ENCODE data around the gene NCKAP5L.

The NCKAP5L gene

GRCh38 chr12:49865782-49866135 is 37.5 kb upstream of the NCKAP5L start:
- no peaks in the 10 kb centered on the region for H3K36me3 ChIP-seq (ENCODE audit: control insufficient read depth, low read length)
- H3K4me3 ChIP-seq (ENCODE audit: low read length) = no peak overlapping the region
- H3F3A ChIP-seq (ENCODE audit: control insufficient read depth, insufficient read depth) = no peaks in the 10 kb centered on the region
- H3K4me1 ChIP-seq (ENCODE audit: control insufficient read depth, low read length) = no peaks in the 10 kb centered on the region
- H3K27me3 ChIP-seq (ENCODE audit: control insufficient read depth, low read length) = peaks cover 7% of the 10 kb centered on the region; the same call in 1 of the 2 replicates
- no peaks in the 10 kb centered on the region for H3K79me2 ChIP-seq (ENCODE audit: control insufficient read depth, low read length)
- no peaks in the 10 kb centered on the region for H3K9me2 ChIP-seq (replicated peaks; ENCODE audit: control insufficient read depth, low read length)
- no peaks in the 10 kb centered on the region for H4K20me1 ChIP-seq (ENCODE audit: control insufficient read depth, insufficient read depth, low read depth, low read length)
- H3K4me2 ChIP-seq (ENCODE audit: low read length) = no peak overlapping the region
- H3K9me3 ChIP-seq (ENCODE audit: control insufficient read depth, insufficient read depth, low read length) = no peaks in the 10 kb centered on the region
- H3K27ac ChIP-seq (ENCODE audit: low read depth, low read length) = no peak overlapping the region
- no peak for TF ChIP-seq EZH2phosphoT487 (IDR thresholded peaks at IDR 0.05; ENCODE audit: borderline replicate concordance, low read length)
- TF ChIP-seq, protein P1, sequence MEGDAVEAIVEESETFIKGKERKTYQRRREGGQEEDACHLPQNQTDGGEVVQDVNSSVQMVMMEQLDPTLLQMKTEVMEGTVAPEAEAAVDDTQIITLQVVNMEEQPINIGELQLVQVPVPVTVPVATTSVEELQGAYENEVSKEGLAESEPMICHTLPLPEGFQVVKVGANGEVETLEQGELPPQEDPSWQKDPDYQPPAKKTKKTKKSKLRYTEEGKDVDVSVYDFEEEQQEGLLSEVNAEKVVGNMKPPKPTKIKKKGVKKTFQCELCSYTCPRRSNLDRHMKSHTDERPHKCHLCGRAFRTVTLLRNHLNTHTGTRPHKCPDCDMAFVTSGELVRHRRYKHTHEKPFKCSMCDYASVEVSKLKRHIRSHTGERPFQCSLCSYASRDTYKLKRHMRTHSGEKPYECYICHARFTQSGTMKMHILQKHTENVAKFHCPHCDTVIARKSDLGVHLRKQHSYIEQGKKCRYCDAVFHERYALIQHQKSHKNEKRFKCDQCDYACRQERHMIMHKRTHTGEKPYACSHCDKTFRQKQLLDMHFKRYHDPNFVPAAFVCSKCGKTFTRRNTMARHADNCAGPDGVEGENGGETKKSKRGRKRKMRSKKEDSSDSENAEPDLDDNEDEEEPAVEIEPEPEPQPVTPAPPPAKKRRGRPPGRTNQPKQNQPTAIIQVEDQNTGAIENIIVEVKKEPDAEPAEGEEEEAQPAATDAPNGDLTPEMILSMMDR (IDR thresholded peaks at IDR 0.05; ENCODE audit: low read depth, low read length, poor library complexity, severe bottlenecking) = no peak

DNA sequence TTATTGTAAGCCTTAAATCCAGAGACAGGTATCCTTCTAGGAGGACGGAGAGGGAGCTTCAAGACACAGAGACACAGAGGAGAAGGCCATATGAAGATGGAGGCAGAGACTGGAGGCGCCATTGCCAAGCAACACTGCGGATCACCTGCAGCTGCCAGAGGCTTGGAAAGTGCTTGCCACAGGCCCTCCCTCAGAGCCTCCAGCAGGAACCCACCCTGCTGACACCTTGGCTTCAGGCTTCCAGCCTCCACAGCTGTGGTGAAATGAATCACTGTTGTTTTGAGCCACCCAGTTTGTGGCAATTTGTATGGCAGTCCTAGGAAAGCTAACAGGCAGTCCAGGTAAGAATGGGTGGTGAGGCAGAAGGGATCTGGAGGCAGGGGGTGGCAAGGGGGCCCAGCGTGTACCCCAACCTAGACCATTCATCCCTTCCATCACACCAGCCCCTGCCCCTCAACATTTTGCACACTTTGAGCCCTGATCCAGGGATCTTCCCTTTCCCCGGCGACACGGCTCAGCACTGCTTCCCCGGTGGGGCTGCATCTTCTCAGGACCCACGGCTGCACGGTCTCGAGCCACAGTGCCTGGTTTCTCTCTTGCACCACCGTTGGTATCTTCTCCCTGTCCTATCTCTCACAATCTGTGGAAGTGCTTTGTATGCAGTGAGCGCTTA is 37.0 kb upstream of the NCKAP5L start:
- no peak for TF ChIP-seq EZH2phosphoT487 (IDR thresholded peaks at IDR 0.05; ENCODE audit: borderline replicate concordance, low read length)
- TF ChIP-seq, protein P1 (IDR thresholded peaks at IDR 0.05; ENCODE audit: low read depth, low read length, poor library complexity, severe bottlenecking) = no peak
- Histone ChIP-seq H3K4me1 (ENCODE audit: control insufficient read depth, low read length) (no peaks in the 10 kb centered on the region), H3K27me3 (ENCODE audit: control insufficient read depth, low read length) (peaks cover 7% of the 10 kb centered on the region; the same call in 1 of the 2 replicates), H3K4me2 (ENCODE audit: low read length) (no peak overlapping the region), H4K20me1 (ENCODE audit: control insufficient read depth, insufficient read depth, low read depth, low read length) (no peaks in the 10 kb centered on the region), H3K79me2 (ENCODE audit: control insufficient read depth, low read length) (no peaks in the 10 kb centered on the region), H3K27ac (ENCODE audit: low read depth, low read length) (no peak overlapping the region), H3F3A (ENCODE audit: control insufficient read depth, insufficient read depth) (no peaks in the 10 kb centered on the region), H3K4me3 (ENCODE audit: low read length) (no peak overlapping the region), H3K9me2 (replicated peaks; ENCODE audit: control insufficient read depth, low read length) (no peaks in the 10 kb centered on the region), H3K36me3 (ENCODE audit: control insufficient read depth, low read length) (no peaks in the 10 kb centered on the region), H3K9me3 (ENCODE audit: control insufficient read depth, insufficient read depth, low read length) (no peaks in the 10 kb centered on the region)

GRCh38 chr12:49864798-49865090 is 36.5 kb upstream of the NCKAP5L start:
- Histone ChIP-seq H3K4me1 (ENCODE audit: control insufficient read depth, low read length) (no peaks in the 10 kb centered on the region), H3K36me3 (ENCODE audit: control insufficient read depth, low read length) (no peaks in the 10 kb centered on the region), H3F3A (ENCODE audit: control insufficient read depth, insufficient read depth) (no peaks in the 10 kb centered on the region), H4K20me1 (ENCODE audit: control insufficient read depth, insufficient read depth, low read depth, low read length) (no peaks in the 10 kb centered on the region), H3K4me3 (ENCODE audit: low read length) (no peak overlapping the region), H3K27ac (ENCODE audit: low read depth, low read length) (no peak overlapping the region), H3K9me3 (ENCODE audit: control insufficient read depth, insufficient read depth, low read length) (no peaks in the 10 kb centered on the region), H3K27me3 (ENCODE audit: control insufficient read depth, low read length) (peaks cover 7% of the 10 kb centered on the region; the same call in 1 of the 2 replicates), H3K9me2 (replicated peaks; ENCODE audit: control insufficient read depth, low read length) (no peaks in the 10 kb centered on the region), H3K79me2 (ENCODE audit: control insufficient read depth, low read length) (no peaks in the 10 kb centered on the region), H3K4me2 (ENCODE audit: low read length) (no peak overlapping the region)
- no peak for TF ChIP-seq EZH2phosphoT487 (IDR thresholded peaks at IDR 0.05; ENCODE audit: borderline replicate concordance, low read length)
- TF ChIP-seq, protein P1 (IDR thresholded peaks at IDR 0.05; ENCODE audit: low read depth, low read length, poor library complexity, severe bottlenecking) = no peak
